Esophagus squamous epithelium (tissue), 4 donors: ENCODE data around the gene ABCB11.

Experiments
- CTCF ChIP-seq, 6 experiments: fragments of 450-650 bp in 4 of 6; fragments of 200-600 bp in 2 of 6; sonication (generic) in 2 of 6; IDR thresholded peaks; one replicate each; pipeline ENCODE4 v1.5.1; 2016 to 2019; ENCODE audit warnings: antibody characterized with exemption in 6 of 6, mild to moderate bottlenecking in 4 of 6, moderate library complexity in 4 of 6
- POLR2A ChIP-seq, 4 donors: fragments of 450-650 bp; IDR thresholded peaks; one replicate each; pipeline ENCODE4 v1.6.1; 2017; ENCODE audit warnings: antibody characterized with exemption in 4 of 4, mild to moderate bottlenecking in 4 of 4, moderate library complexity in 3 of 4

DNA sequence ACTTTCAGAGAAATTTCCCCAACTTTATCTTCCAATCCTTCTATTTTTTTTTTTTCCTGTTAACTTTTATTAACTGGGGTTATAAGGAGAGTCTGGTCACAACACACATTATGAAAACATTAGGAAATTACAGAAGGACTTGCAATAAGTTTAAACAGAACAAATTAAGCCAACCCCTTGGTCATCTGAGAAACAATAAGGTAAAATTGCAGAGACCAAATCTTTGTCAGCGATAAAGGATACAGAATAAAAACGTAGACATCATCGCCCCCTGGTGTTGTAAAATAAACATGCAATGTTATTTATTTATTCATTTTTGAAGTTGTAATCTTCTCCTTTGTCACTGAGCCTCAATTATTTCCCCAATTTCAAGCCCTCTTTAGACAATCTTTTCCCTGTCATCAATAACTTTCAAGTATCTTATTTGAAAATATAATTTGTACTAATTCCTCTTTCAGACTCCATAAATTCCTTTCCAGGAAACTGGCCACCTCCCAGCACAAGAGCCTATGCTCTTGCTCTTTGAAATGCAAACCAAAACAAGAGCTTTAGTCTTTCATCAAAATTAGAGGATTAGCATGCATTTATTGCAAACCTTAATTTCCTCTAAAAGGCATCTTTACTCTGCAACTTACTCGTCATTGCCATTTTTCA, 110.5 kb downstream of the ABCB11 start:
- TF ChIP-seq CTCF (IDR thresholded peaks at IDR 0.05) = peak; percentile 34 to 71 (median 62)
- TF ChIP-seq POLR2A (IDR thresholded peaks at IDR 0.05) = no peak
